ENCODE measurements around the gene CDK6. TPM values are rescaled to one million over a fixed set of nuclear protein-coding genes. Genes with fewer than 3 reads are reported as not detected.

The CDK6 gene
- total RNA-seq, 1 donor from 2014 or later = 6.0 TPM

- H3K4me3 Mint-ChIP-seq = no peak overlapping the region
- peaks cover 2% of the 10 kb centered on the region for H3K9me3 Mint-ChIP-seq
- H3K27me3 Mint-ChIP-seq (ENCODE audit: insufficient read depth, low read depth) = no peaks in the 10 kb centered on the region
- H3K9me3 ChIP-seq (ENCODE audit: low read depth) = no peaks in the 10 kb centered on the region
- TF ChIP-seq EZH2phosphoT487 (IDR thresholded peaks at IDR 0.05) = no peak
- TF ChIP-seq CTCF (IDR thresholded peaks at IDR 0.05) = no peak
- H3K27ac Mint-ChIP-seq = peak overlapping the region; percentile 16
- H3K4me1 Mint-ChIP-seq = peaks cover 8% of the 10 kb centered on the region
- no peaks in the 10 kb centered on the region for H3K27me3 ChIP-seq
- no peak for DNase-seq (ENCODE audit: low spot score)
- H3K4me3 ChIP-seq = no peak overlapping the region
- no peaks in the 10 kb centered on the region for H4K20me1 ChIP-seq (ENCODE audit: low read depth)
- peaks cover 14% of the 10 kb centered on the region for H3K36me3 Mint-ChIP-seq
- no peaks in the 10 kb centered on the region for H3K4me1 ChIP-seq
- no peaks in the 10 kb centered on the region for H3K36me3 ChIP-seq
- no peak overlapping the region for H3K4me2 ChIP-seq
- no peak overlapping the region for H2AFZ ChIP-seq (replicated peaks)
- H3K79me2 ChIP-seq (ENCODE audit: low read depth) = no peaks in the 10 kb centered on the region
- H3K27ac ChIP-seq = no peak overlapping the region
- H3F3A ChIP-seq (ENCODE audit: low read depth) = no peaks in the 10 kb centered on the region
- no peak overlapping the region for H3K9ac ChIP-seq
These were observed 214.8 kb downstream of the CDK6 start for GRCh38 chr7:92621561-92622023.

- H3K4me1 Mint-ChIP-seq = peaks cover 8% of the 10 kb centered on the region
- Histone ChIP-seq H3K4me1 (peaks cover 4% of the 10 kb centered on the region), H2AFZ (replicated peaks) (peak overlapping the region; percentile 45), H3F3A (ENCODE audit: low read depth) (no peaks in the 10 kb centered on the region), H3K27ac (no peak overlapping the region), H3K9me3 (ENCODE audit: low read depth) (no peaks in the 10 kb centered on the region), H3K9ac (no peak overlapping the region), H4K20me1 (ENCODE audit: low read depth) (no peaks in the 10 kb centered on the region), H3K4me2 (no peak overlapping the region), H3K36me3 (no peaks in the 10 kb centered on the region), H3K27me3 (no peaks in the 10 kb centered on the region), H3K79me2 (ENCODE audit: low read depth) (no peaks in the 10 kb centered on the region), H3K4me3 (no peak overlapping the region)
- no peak overlapping the region for H3K4me3 Mint-ChIP-seq
- H3K27ac Mint-ChIP-seq = peak overlapping the region; percentile 44
- peaks cover 14% of the 10 kb centered on the region for H3K36me3 Mint-ChIP-seq
- peak; percentile 67 for DNase-seq (ENCODE audit: low spot score)
- TF ChIP-seq EZH2phosphoT487 (IDR thresholded peaks at IDR 0.05) = no peak
- TF ChIP-seq CTCF (IDR thresholded peaks at IDR 0.05) = peak; percentile 79
- H3K9me3 Mint-ChIP-seq = peaks cover 2% of the 10 kb centered on the region
- no peaks in the 10 kb centered on the region for H3K27me3 Mint-ChIP-seq (ENCODE audit: insufficient read depth, low read depth)
These were observed 215.3 kb downstream of the CDK6 start for GRCh38 chr7:92621026-92621540.

- Histone ChIP-seq H3K27ac (no peak overlapping the region), H3F3A (ENCODE audit: low read depth) (no peaks in the 10 kb centered on the region), H3K79me2 (ENCODE audit: low read depth) (no peaks in the 10 kb centered on the region), H3K36me3 (no peaks in the 10 kb centered on the region), H2AFZ (replicated peaks) (no peak overlapping the region), H3K27me3 (no peaks in the 10 kb centered on the region), H3K4me3 (no peak overlapping the region), H4K20me1 (ENCODE audit: low read depth) (no peaks in the 10 kb centered on the region), H3K9me3 (ENCODE audit: low read depth) (no peaks in the 10 kb centered on the region), H3K4me2 (no peak overlapping the region), H3K9ac (no peak overlapping the region), H3K4me1 (peaks cover 10% of the 10 kb centered on the region)
- no peak overlapping the region for H3K4me3 Mint-ChIP-seq
- DNase-seq (ENCODE audit: low spot score) = no peak
- TF ChIP-seq EZH2phosphoT487 (IDR thresholded peaks at IDR 0.05) = no peak
- TF ChIP-seq EZH2 (IDR thresholded peaks at IDR 0.05) = no peak
- TF ChIP-seq CTCF (IDR thresholded peaks at IDR 0.05) = no peak
- H3K36me3 Mint-ChIP-seq = peaks cover 9% of the 10 kb centered on the region
- H3K4me1 Mint-ChIP-seq = no peaks in the 10 kb centered on the region
- no peak overlapping the region for H3K27ac Mint-ChIP-seq
- no peaks in the 10 kb centered on the region for H3K9me3 Mint-ChIP-seq
- H3K27me3 Mint-ChIP-seq (ENCODE audit: insufficient read depth, low read depth) = no peaks in the 10 kb centered on the region
These were observed 220.5 kb downstream of the CDK6 start for GRCh38 chr7:92615861-92616260.

Data from neural progenitor cell (in vitro differentiated cells).